OCI-LY7 (cell line): ENCODE data around the gene GHDC. TPM values are rescaled to one million over a fixed set of nuclear protein-coding genes. Genes with fewer than 3 reads are reported as not detected.

Source experiments
- BruUV-seq: library from RNA; stranded (reverse); fragments of 400-500 nt; replicated peaks from 2 replicates; lab custom pipeline; 2021; lab: Mats Ljungman, UMichigan
- CTCF ChIA-PET: fragments of 300-600 bp; sonication (Branson Sonifier 250); formaldehyde crosslinking; loops from one replicate; lab custom pipeline; 2022; ENCODE audit warnings: antibody characterized with exemption; ENCODE audit not compliant: unreplicated experiment; lab: Charles Lee
- POLR2A ChIA-PET: fragments of 300-600 bp; sonication (Branson Sonifier 250); formaldehyde crosslinking; loops from one replicate; lab custom pipeline; 2022; ENCODE audit warnings: antibody characterized with exemption; lab: Charles Lee
- DNase-seq: peaks from one replicate; pipeline ENCODE4 v3.0.0-alpha.2; 2015; ENCODE audit warnings: low spot score
- H2AFZ ChIP-seq: fragments of 200-600 bp; sonication (generic), shearing (Covaris generic); 2 replicates; pipeline ENCODE4 v1.6.1; 2014; ENCODE audit warnings: mild to moderate bottlenecking, antibody characterized with exemption, low read length, moderate library complexity
- H3K27ac ChIP-seq: fragments of 200-600 bp; sonication (generic); 2 replicates; pipeline ENCODE4 v1.5.1; 2014; ENCODE audit warnings: mixed run types, low read depth, mild to moderate bottlenecking, moderate library complexity, low read length, inconsistent platforms; ENCODE audit not compliant: poor library complexity, severe bottlenecking
- H3K36me3 ChIP-seq: fragments of 200-600 bp; sonication (generic); 2 replicates; pipeline ENCODE4 v1.6.1; 2014; ENCODE audit warnings: mild to moderate bottlenecking, antibody characterized with exemption, low read length, moderate library complexity, mixed read lengths; ENCODE audit not compliant: insufficient read depth
- H3K4me1 ChIP-seq: fragments of 200-600 bp; sonication (generic); 2 replicates; pipeline ENCODE4 v1.5.1; 2014; ENCODE audit warnings: mild to moderate bottlenecking, low read length; ENCODE audit not compliant: insufficient read depth, poor library complexity, severe bottlenecking
- H3K4me2 ChIP-seq: fragments of 200-600 bp; sonication (generic); 2 replicates; pipeline ENCODE4 v1.6.1; 2014; ENCODE audit warnings: mild to moderate bottlenecking, low read length
- H3K4me3 ChIP-seq: fragments of 200-600 bp; sonication (generic); 2 replicates; pipeline ENCODE4 v1.5.1; 2014; ENCODE audit warnings: mild to moderate bottlenecking, low read depth, low read length; ENCODE audit not compliant: poor library complexity, severe bottlenecking
- H3K79me2 ChIP-seq: fragments of 200-600 bp; sonication (generic); 2 replicates; pipeline ENCODE4 v1.6.1; 2016; ENCODE audit warnings: low read depth, mild to moderate bottlenecking, low read length, moderate library complexity, mixed read lengths; ENCODE audit not compliant: insufficient read depth
- H3K9me2 ChIP-seq: fragments of 200-600 bp; sonication (generic); 2 replicates; pipeline ENCODE4 v1.6.1; 2016; ENCODE audit warnings: mild to moderate bottlenecking, low read length, mixed read lengths; ENCODE audit not compliant: insufficient read depth
- H3K9me3 ChIP-seq: fragments of 200-600 bp; sonication (generic); 2 replicates; pipeline ENCODE4 v1.6.1; 2014; ENCODE audit warnings: mild to moderate bottlenecking, mixed run types, low read length, mixed read lengths
- H4K20me1 ChIP-seq: fragments of 200-600 bp; sonication (generic); 2 replicates; pipeline ENCODE4 v1.6.1; 2014; ENCODE audit warnings: mild to moderate bottlenecking, antibody characterized with exemption, low read length, moderate library complexity, mixed read lengths; ENCODE audit not compliant: insufficient read depth
- CTCF ChIP-seq: fragments of 200-600 bp; sonication (generic); conservative IDR thresholded peaks from 2 replicates; pipeline ENCODE4 v1.5.1; 2014; ENCODE audit warnings: mild to moderate bottlenecking, antibody characterized with exemption, low read length, moderate library complexity, mixed read lengths
- EZH2phosphoT487 ChIP-seq: fragments of 200-600 bp; sonication (generic); IDR thresholded peaks from 2 replicates; pipeline ENCODE4 v1.6.1; 2018; ENCODE audit warnings: low read depth, borderline replicate concordance, mild to moderate bottlenecking, mixed run types, antibody characterized with exemption, low read length, moderate library complexity, mixed read lengths
- intact Hi-C: fragments of 100-400 bp; cut with micrococcal nuclease; formaldehyde crosslinking; loops from one replicate; pipeline ENCODE4 v1.10.0; 2022; ENCODE audit not compliant: unreplicated experiment
- total RNA-seq, 2 experiments: library from RNA; depleted of rRNA in 1 of 2; stranded (reverse); fragments of >200 nt in 1 of 2; shearing (Covaris generic) in 1 of 2; gene quantifications; 2 replicates each; pipeline ENCODE4 v1.2.3, GENCODE V29; 2014 to 2022

Gene GHDC
- total RNA-seq, 2 experiments from 2014 or later: 30.0 to 33.2 TPM

- H3K36me3 ChIP-seq: no peaks in the 10 kb centered on the region
- intact Hi-C loops: no loop called here
- H3K9me2 ChIP-seq: no peaks in the 10 kb centered on the region
- no peak overlapping the region for H3K4me2 ChIP-seq
- no peak overlapping the region for H2AFZ ChIP-seq
- H3K9me3 ChIP-seq: no peaks in the 10 kb centered on the region
- H4K20me1 ChIP-seq: no peaks in the 10 kb centered on the region
- TF ChIP-seq CTCF (no peak), EZH2phosphoT487 (no peak)
- ChIA-PET POLR2A (interaction anchor here (0.6 kb wide), 1 partner anchor 47 kb away, joined by 6 read pairs; no protein-coding TSS in a partner anchor), CTCF (no interaction called here)
- no peak overlapping the region for H3K4me3 ChIP-seq
- H3K79me2 ChIP-seq: no peaks in the 10 kb centered on the region
- DNase-seq: no peak
- H3K27ac ChIP-seq: no peak overlapping the region
- BruUV-seq: no TSS peak
- H3K4me1 ChIP-seq: no peaks in the 10 kb centered on the region
Observed at GRCh38 chr17:42167807-42168206, 26.5 kb downstream of the GHDC start.

- no peak overlapping the region for H3K4me2 ChIP-seq
- CTCF ChIA-PET: interaction anchor here (0.6 kb wide), 1 partner anchor 11 kb away, joined by 3 read pairs; no protein-coding TSS in a partner anchor
- intact Hi-C loops: no loop called here
Observed at GRCh38 chr17:42166196-42166763, 28.0 kb downstream of the GHDC start.

More at GRCh38 chr17:42166196-42166763, 28.0 kb downstream of the GHDC start:
- no peaks in the 10 kb centered on the region for H3K9me3 ChIP-seq
- POLR2A ChIA-PET: no interaction called here
- DNase-seq: no peak
- no peak overlapping the region for H3K4me3 ChIP-seq
- no peak for TF ChIP-seq EZH2phosphoT487
- TF ChIP-seq CTCF: no peak
- no peak overlapping the region for H2AFZ ChIP-seq
- no peaks in the 10 kb centered on the region for H3K36me3 ChIP-seq
- H4K20me1 ChIP-seq: no peaks in the 10 kb centered on the region
- no peak overlapping the region for H3K27ac ChIP-seq
- H3K4me1 ChIP-seq: no peaks in the 10 kb centered on the region
- H3K79me2 ChIP-seq: no peaks in the 10 kb centered on the region
- no peaks in the 10 kb centered on the region for H3K9me2 ChIP-seq
- no TSS peak for BruUV-seq
